Activated CD4-positive, alpha-beta T cell treated with anti-CD3 and anti-CD28 coated beads for 48 hours (primary cell): ENCODE data around the gene BTBD7.

Experiments used
- DNase-seq: peaks from one replicate; pipeline ENCODE4 v3.0.0-alpha.2; 2020

The BTBD7 gene

DNA sequence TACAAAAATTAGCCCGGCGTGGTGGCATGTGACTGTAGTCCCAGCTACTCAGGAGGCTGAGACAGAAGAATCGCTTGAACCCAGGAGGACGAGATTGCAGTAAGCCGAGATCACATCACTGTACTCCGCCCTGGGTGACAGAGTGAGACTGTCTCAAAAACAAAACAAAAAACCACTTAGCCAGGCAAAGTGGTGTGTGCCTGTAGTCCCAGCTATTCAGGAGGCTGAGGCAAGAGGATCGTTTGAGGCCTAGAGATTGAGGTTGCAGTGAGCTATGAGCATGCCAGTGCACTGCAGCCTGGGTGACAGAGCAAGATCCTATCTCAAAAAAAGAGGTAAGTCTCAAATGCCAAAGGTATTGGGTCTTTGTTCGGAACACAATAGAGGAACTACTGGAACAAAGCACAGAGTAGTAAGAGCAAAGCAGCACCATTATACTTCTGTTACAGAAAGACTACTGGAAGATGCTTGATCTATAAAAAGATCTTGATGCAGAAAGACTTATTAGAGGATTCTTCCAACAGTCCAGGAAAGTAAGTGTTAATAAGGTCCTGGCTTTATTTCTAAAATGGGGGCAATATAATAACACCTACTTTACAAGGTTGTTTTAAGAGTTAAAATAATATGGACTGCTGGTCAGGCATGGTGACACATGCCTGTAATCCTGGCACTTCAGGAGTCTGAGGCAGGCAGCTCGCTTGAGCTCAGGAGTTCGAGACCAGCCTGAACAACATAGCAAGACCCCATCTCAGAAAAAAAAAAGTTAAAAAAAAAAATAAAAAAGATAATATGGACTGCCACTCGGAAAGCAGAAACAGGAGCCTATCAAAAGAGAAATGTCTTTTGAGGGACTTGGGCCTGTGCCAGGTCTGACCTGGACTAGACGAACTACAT is 29.9 kb downstream of the BTBD7 start:
- DNase-seq = no peak

DNA sequence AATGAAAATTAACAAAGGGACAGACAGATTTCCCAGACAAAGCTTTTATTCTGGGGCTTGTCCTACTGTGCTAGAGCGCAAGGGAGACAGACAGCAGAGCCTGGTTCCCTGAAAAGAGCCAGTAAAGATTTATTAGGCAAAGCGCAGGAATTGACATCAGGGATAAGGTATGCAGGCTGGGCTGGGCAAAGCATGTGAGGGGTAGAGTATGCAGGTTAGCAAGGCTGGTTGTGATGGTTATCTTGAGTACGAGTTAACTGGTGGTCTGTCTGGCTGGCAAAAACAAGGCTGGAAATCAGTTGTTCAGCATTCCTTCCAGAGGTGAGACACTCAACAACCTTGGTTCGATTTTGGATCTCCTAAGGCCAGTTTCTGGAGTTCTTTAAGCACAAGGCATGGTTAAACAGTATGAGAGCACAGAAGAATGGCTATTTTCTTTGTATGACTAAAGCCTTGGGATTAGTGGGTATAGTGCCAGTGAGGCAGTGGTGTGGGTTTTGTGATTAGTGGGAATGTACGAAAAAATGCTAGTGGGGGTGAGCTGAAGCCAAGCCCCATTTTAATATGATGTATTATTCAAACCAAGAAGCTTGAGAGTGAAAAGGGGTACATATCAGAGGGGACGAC is 30.9 kb downstream of the BTBD7 start:
- DNase-seq = no peak

DNA sequence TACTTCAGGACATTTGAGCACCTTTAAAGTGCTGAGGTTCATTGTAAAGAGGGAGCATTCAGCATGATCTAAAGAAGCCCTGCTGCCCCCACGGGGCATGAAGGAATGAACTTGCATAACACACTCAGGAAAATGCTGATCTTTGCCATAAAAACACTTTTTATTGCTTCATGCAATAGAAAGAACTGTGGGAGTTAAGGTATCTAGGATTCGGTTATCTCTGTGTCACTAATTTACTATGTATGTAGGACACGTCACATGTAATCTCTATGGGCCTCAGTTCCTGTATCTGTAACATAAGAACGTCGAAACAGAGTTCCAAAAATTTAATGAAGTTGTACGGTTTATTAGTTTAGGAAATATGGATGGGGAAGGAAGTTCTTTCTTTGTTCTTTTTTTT is 33.0 kb downstream of the BTBD7 start:
- DNase-seq = no peak

DNA sequence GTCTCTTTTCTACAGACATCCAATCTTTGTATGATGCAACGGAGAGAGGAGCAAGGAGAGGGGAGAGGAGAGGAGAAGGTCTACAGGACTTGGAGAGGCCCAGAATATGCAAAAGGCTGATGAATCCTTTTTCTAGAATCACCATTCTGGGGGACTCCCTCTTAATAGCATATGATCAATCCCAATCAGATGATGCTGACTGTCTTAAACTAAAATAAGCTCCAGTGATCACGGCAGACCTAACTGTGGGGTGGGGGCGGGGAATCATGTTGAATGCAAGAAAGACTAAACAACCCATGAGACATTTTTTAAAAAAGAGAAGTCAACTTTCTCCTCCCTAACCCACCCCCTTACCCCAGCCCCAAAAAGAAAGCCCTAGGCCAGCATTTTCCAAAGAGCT is 33.4 kb downstream of the BTBD7 start:
- no peak for DNase-seq

DNA sequence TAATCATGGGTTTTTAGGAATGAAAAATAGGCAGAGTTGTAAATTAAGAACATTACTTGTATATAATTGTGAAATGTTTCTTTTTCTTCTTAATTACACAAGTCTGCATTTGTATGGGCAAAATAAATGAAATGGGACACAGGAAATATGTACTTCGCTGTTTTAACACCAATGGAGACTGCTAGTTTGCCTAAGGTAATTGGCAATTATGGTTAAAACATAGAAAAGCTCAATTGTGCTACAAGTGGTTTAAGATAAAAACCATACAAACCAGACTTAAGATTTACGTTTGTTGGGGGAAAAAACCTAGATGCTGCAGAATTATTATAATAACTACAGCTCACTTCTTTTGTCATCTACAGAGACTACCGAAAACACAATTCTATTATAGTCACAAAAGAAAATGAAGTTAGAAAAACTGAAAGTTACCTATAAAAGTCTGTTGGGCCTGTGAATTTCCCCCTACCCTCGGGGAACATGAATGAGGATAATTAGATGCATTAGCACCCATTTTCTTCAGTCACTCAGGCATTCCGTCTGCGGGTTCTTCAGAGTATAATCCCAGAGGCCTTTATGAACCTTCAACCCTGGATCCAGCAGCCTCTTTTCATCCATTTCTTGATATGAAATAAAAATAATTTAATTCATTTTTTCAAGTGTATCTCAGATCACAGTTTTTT is 37.2 kb downstream of the BTBD7 start:
- no peak for DNase-seq

DNA sequence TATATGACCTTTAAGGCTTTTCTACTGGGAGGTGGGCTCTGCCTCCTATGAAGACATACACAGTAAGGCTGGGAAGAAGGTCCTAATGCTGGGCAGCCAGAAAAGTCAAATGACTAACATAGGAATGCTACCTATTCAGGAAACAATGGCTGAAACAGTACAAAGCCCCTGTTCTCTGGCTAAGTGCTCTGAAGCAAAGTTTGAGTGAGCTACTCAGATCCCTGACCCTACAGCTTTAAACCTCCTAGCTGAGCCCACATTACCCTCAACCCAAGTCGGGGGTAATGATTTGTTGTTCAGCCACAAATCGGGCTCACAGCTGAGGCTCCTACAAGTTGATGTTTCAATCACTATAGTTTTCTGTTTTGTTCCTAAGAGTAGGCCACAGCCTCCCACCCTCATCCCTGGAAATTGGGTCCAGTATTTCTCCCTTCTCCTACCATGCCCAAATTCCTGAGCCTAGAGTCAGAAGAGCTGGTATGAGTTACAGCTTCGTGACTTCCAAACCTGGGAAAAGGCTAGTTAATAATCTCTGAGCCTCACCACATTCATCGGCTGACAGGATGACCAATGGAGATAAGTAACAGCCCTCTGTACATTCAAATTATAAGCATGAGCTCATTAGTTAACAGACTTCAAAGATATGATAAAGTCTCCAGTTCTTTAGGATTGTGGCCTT is 46.5 kb downstream of the BTBD7 start:
- DNase-seq = no peak

DNA sequence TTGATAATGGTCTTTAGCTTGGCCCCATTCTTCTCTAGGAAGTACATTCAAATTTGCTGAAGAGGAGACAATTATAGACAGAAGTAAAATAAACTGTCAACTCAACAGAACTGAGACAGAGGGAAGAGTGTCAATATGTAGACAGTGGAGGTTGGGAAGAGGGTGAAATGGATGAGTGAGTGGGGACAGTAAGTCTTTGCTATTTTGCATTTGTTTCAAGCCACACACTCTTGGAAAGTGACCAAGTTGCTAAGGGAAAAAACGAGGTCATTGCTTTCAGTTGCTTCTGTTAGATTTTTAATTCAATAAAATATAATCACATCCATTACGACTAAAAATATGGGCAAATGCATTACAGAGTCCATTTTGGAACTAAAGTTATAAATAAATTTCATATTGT is 47.8 kb downstream of the BTBD7 start:
- DNase-seq = no peak

DNA sequence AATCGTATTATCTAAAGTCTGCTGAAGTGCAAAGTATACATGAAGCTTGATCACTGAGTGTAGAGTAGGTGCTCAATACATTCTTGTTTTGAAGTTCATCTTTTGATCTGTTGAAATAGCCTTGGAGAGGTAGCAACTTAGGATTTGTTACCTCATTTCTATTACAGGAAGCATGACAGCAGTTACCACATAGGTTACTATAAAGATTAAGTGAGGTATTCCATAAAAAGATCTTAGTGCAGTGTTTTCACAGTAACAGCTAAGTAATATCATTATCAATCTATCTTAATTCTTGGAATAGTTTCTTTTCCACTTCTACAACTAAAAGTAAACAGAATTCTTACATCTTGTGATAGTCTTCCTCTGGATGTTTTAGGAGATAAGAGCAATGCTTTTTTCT is 50.9 kb downstream of the BTBD7 start:
- no peak for DNase-seq

DNA sequence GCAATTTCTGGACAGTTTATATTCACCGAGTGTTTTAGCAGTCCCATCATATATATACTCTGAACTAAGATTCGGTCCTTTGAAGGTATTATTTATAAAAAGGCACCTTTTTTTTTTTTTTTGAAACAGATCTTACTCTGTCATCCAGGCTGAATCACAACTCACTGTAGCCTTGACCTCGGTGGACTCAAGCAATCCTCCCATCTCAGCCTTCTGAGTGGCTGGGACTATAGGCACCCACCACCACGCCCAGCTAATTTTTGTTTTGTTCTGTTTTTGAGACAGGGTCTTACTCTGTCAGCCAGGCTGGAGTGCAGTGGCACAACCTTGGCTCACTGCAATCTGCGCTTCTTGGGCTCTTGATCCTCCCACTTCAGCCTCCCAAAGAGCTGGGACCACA is 52.1 kb downstream of the BTBD7 start:
- no peak for DNase-seq

DNA sequence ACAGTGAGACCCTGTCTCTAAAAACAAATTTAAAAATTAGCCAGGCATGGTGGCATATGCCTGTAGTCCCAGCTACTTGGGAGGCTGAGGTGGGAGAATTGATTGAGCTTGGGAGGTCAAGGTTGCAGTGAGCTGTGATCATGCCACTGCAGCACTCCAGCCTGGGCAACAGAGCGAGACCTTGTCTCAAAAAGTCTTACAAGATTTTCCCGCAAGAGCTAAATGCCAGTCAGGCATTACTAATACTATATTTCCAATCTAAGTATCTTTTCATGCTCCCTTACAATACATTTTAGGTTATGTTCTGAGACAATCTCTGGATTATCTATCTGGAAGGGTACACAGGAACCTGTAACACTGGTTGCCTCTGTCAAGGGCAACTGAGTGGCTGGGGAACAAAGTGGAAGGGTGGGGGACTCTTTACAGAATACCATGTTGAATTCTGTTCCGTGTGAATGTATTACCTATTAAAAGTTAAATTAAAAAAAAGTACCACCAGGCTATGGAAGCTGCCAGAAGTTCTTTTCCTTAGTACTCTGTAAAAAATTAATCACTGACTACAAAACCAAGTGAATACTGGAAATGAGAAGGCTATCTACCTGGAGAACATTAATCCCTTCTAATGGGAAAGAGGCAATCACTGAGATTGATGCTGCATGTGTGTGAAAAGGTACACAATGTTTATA is 56.7 kb downstream of the BTBD7 start:
- no peak for DNase-seq

DNA sequence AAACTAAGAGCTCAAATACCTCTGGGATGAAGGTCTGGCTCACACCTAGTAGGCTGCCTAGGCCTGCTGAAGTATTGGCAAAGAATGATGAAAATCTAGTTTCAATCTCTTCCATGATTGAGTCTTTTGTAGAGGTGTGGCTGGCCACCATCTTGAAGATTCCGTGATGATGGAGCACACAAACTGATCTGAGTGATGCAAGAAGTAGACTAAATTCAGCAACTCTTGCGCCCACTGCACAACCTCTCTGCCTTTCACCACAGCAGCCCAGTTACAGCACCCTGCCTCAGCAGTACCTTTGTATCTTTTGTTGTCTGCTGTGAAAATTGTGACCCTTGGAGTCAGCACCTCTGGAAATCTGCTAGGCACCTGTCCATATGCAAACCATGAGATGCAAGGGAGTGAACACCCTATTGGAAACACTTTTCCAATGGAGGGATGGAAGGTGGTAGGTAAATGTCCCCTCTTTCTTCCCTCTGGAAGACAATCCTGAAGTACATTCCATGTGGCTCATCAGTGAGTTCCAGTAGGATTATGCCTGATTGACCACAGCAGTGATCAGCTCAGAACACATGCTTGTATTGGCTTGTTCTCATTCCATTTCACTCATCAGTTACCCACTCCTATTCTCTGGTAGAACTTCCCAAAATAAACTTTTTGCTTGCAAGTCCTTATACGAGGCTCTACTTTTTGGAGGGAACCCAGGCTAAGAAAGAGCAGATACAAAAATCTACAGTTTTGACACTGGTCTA is 58.6 kb downstream of the BTBD7 start:
- no peak for DNase-seq

DNA sequence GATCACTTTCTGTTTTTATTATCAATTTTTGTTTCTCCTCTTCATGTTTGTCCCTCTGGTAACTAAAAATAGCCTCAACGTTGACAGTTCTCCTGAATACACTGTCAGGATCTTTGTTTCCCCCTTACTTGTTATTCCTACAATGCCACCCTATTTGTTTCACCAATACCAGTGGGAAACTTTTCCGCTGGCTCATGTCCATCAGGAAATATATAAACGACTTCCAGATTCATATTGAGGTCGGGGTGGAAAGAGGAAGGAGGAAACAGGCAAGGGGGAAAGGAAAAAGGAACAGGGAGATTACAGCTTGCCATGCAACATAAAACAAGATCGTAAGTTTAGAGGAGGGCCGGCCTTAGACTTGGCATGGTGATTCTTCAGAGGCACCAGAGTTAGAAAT is 61.7 kb downstream of the BTBD7 start:
- DNase-seq = no peak

DNA sequence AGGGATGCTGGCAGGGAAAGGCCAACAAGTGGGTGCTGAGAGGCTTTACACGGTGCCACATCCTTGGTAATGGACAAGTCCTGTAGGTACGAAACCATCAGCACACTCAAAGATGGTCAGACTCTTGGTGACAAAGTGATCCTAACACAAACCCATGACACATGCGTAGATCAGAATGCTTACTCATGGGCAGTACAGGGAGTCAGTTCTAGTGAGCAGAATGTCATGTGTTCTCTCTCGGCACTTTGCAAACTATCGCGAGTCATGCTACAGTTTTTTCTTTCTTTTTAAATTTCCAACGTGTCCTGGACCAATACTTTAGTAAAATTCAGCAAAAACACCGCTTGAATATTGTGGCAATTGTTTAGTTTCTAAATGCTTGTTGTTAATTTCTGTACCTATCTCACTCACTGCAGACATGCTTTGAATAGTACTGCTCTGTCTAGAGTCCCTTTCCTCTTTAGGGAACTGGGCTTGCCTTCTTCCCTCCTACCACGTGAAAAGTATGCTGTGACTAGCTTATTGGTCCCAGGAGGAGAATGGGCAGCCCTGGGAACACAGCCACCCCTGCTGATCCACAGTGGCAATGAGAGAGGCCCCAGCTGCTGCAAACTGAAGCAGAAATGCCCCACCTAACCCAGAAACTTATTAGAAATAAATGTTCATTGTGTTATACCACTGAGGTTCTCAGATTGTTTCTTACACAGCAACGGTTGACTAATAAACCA is 63.3 kb downstream of the BTBD7 start:
- no peak for DNase-seq

DNA sequence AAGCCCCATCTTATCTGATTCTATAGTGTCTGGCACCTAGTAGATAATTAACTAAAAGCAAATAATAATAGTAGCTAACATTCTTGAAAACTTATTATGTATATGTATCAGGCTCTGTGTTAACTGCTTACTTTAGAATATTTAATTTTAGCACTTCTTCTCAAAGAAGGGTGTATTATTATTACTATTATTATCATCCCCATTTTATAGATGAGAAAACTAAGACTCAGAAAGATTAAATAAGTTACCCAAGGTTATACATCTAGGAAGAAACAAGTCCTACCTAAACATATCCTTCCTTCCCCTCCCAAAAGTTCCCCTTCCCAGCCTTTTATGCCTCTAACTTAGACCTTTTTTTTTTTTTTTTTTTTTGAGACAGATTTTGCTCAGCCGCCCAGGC is 64.4 kb downstream of the BTBD7 start:
- DNase-seq = no peak

DNA sequence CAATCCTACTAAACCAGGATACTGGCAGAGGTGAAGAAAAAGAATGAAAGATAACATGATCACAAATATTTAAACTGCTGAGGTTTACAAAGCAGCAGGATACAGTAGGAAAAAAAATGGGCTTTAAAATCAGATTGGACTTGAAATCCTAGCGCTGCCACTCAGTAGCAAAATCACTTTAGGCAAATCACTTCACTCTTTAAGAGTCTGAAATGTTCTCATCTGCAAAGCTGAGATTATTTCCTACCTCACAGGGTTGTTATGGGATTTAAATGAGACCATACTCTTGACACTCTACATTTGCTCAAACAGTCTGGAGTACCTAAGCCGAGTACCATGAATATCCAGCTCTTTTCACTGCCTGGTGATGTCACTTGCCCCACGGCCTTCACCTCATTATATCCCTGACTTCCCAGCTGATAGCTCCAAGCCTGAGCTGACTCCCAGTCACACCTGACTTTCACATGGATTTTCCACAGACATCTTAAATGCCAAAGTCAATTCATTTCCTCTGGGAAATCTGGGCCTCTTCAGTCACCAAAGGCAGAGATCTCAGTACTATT is 65.6 kb downstream of the BTBD7 start:
- no peak for DNase-seq

DNA sequence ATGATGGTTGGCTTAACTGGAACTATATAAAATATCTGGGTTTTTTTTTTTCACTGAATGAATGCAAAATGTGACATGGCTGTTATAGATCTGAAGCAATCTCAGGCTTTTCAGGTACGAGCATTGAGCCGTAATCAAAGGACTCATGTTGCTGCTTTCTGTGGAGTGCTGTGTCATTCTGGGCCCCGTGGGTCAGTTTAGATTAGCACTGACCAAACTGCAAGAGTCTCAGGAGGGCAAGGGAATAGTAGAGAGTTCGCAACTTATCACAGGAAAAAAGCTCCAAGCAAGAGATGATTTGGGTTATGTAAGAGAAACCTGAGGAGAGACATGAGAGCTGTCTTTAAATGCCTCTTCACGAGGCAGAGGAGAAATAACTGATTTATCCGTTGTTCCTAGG is 66.7 kb downstream of the BTBD7 start:
- DNase-seq = no peak

DNA sequence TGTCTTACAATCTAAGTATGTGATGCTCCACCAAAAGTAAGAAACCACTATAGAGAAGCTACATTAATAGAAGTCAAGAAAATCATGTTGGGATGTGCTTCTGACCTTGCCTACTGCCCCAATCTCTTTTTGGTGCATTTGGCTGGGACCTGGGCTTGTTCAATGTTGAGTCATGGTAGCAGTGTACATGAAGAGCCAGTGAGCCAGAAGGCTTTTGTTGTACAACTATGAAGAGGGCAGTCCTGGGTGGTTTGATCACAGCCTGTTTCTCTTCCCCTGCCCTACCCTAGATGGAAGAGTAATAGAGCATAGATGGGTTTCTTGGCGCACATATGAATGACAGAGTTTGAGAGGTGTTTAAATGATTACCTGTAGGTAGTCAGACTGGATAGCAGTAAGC is 69.4 kb downstream of the BTBD7 start:
- DNase-seq = no peak

DNA sequence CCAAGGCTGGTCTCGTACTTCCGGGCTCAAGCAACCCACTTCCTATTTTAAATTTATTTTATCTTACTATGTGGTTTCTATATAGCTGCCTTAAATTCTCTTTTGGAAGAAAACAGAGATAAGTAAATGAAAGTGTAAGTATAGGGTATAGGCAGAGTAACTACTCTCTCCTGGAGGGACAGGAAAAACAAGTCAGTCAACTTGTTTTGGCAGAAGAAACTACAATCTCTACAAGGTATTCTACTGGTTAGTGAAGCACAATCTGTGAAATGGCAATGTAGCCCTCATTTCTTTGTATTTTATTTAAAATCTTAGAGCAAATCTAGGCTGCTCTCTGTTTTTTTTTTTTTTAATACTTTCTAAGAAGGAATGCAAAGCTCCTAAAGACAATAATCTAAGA is 70.4 kb downstream of the BTBD7 start:
- DNase-seq = no peak

DNA sequence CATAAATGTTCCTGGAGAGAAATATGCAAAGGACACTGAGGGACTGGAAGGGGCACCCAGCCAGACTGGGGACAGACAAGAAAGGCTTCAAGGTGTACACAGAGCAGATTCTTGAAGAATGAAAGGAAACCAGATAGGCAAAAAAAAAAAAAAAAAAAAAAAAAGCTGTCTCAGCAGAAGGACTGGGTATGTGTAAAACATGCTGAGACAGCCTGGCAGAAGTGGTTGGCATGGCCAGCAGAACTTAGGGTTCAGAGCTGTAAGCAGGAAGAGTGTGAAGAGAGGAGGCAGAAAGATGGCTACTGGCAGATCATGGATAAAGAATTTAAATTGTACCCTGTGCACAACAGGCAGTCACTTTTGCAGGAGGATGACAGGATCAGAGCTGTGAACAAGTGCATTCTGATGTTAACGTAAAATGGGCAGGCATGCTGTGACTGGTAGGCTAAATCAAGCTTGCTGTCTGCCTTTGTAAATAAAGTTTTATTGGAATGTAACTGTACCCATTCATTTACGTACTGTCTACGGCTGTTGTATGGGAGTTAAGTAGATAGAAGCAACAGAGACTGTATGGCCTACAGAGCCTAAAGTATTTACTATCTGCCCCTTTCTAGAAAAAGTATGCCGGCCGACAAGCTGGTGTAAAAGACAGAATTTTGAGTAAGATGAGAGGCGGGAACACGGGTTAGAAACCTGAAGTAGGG is 83.6 kb downstream of the BTBD7 start:
- no peak for DNase-seq

DNA sequence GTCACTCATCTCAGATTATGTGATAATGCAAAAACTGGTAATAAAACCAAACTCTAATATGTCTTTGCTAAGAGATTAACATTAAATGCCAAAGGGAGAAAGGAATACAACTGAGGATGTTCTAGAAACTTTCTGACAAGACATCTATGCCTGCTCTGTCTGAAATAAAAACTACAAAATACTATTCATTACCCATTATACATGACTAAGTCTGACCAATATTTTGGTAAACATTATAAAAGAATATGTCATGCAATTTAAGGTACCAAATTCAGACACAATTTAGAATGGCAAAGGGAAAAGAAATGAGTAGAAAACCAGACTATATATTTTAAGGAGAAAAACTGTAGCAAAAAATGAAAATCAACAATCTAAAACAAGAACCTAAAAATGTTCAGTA is 86.3 kb downstream of the BTBD7 start:
- no peak for DNase-seq
